Astrocyte of the spinal cord (primary cell): Measurements from ENCODE around the gene PLEKHG4.

Source experiments
- DNase-seq: peaks from one replicate; pipeline ENCODE4 v3.0.0; 2011; ENCODE audit warnings: low read depth, low spot score
- H3K4me3 ChIP-seq: 2 replicates; pipeline ENCODE4 v1.5.1; 2011; ENCODE audit warnings: low read depth, mild to moderate bottlenecking, low read length, moderate library complexity
- in situ Hi-C: cut with HindIII; loops from 2 replicates; pipeline ENCODE4 v1.10.0; 2017; ENCODE audit warnings: low sequenced_read_pairs
- TF ChIP-seq, protein P1 (sequence below): IDR thresholded peaks from 2 replicates; pipeline ENCODE4 v1.5.1; 2012; ENCODE audit warnings: low read depth, mild to moderate bottlenecking, low read length, inconsistent platforms

PLEKHG4 gene

DNA sequence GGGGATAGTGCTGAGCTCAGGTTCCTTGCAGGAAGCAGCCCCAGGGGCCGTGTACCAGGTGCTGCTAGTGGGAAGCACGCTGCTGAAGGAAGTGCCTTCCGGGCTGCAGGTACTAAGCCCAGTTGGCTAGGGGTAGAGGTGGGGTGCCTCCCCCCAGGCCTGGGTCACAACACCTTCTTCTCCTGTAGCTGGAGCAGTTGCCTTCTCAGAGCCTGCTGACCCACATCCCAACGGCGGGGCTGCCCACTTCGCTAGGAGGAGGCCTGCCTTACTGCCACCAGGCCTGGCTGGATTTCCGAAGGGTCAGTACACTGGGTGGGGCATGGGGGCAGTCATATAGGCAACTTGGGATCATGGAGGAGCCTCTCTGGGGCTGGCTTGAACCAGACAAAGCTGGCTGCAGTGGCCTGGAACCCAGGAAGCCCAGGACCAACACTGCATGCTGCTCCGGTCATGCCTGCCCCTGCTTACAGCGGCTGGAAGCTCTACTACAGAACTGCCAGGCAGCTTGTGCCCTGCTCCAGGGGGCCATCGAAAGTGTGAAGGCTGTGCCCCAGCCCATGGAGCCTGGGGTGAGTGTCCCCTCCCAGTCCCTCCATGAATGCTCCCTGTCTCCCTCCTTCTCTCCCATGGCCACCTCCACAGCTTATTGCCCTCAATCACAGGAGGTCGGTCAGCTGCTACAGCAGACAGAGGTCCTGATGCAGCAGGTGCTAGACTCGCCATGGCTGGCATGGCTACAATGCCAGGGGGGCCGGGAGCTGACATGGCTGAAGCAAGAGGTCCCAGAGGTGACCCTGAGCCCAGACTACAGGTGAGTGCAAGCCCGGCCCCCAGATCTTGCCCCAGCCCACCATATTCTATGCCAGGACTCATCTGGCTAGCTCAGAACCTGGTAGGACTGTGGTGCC, 2.5 kb downstream of the PLEKHG4 start:
- TF ChIP-seq, protein P1, sequence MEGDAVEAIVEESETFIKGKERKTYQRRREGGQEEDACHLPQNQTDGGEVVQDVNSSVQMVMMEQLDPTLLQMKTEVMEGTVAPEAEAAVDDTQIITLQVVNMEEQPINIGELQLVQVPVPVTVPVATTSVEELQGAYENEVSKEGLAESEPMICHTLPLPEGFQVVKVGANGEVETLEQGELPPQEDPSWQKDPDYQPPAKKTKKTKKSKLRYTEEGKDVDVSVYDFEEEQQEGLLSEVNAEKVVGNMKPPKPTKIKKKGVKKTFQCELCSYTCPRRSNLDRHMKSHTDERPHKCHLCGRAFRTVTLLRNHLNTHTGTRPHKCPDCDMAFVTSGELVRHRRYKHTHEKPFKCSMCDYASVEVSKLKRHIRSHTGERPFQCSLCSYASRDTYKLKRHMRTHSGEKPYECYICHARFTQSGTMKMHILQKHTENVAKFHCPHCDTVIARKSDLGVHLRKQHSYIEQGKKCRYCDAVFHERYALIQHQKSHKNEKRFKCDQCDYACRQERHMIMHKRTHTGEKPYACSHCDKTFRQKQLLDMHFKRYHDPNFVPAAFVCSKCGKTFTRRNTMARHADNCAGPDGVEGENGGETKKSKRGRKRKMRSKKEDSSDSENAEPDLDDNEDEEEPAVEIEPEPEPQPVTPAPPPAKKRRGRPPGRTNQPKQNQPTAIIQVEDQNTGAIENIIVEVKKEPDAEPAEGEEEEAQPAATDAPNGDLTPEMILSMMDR = no peak
- H3K4me3 ChIP-seq = no peak overlapping the region
- in situ Hi-C loops = no loop called here
- no peak for DNase-seq

DNA sequence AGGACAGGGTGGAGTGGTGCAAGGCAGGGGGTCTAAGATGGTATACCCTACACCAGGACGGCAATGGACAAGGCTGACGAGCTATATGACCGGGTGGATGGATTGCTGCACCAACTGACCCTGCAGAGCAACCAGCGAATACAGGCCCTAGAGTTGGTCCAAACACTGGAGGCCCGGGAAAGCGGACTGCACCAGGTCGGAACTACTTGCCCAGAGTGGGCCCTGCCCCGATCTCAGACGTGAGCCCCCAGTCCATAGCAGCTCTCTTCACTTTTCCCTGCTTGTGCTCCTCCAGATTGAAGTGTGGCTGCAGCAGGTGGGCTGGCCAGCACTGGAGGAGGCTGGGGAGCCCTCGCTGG, 3.1 kb downstream of the PLEKHG4 start:
- no peak overlapping the region for H3K4me3 ChIP-seq
- in situ Hi-C loops = no loop called here
- TF ChIP-seq, protein P1 = no peak
- DNase-seq = no peak

DNA sequence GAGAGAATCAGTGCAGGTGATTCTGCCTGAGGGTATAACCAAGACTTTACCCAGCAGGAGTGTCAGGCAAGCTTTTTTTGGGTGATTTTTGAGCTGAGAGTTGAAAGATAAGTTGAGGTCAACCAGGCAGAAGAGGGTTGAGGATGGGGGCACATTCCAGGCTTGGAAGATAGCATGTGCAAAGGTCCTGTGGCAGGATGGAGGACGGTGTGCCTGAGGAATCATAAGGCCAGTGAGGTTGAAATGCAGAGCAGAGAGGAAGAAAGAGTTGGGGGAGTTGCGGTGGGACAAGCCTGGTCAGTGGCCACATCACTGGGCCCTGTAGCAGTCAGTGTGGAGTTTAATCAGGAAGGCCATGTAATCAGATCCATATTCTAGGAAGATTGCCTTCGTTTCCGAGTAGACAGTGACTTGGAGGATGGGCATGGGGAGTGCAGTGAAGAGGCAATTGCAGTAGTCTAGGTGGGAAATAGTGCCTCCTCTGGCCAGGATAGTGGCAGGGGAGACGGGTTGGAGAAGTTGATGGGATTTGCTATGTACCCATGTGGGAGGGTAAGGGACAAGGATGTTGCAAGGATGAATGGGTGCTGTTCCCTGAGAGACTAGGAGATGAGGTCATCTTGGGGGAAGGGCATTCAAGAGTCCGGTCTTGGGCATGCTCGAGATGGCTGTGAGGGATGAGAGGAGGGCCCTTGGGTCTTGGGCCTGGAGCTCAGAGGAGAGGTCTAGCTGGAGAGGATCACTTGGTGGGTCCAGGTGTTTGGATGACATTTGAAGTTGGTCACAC, 3.9 kb downstream of the PLEKHG4 start:
- DNase-seq = no peak
- H3K4me3 ChIP-seq = no peak overlapping the region
- in situ Hi-C loops = no loop called here
- TF ChIP-seq, protein P1 = no peak

DNA sequence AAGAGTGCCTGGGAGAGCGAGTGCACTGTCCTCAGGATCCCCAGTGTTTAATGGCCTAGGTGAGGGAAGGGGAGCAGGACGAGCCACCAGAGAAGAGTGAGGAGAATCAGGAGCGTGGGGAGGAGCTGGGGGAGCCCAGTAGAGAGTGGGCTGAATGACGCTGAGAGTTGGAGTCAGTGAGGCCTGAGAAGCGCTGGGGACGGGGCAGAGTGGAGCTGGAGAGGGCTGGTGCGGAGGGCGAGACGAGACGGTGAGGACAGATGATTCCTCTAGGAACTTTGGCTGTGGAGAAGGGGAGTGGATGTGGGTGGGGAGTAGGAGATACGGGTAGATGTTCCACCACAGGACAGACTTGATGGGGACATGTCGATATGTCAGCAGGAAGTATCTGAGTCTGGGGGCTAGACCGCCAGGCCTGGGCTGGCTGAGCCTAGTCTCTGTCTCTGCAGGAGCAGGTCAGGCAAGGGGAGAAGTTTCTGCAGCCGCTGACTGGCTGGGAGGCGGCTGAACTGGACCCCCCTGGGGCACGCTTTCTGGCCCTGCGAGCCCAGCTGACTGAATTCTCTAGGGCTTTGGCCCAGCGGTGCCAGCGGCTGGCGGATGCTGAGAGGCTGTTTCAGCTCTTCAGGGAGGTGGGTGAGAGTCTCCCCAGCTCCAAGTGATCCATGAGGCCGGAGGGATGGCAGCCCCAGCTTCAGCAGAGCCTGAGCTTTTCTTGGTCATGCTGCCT, 4.7 kb downstream of the PLEKHG4 start:
- no peak overlapping the region for H3K4me3 ChIP-seq
- in situ Hi-C loops = no loop called here
- TF ChIP-seq, protein P1 = no peak
- no peak for DNase-seq

DNA sequence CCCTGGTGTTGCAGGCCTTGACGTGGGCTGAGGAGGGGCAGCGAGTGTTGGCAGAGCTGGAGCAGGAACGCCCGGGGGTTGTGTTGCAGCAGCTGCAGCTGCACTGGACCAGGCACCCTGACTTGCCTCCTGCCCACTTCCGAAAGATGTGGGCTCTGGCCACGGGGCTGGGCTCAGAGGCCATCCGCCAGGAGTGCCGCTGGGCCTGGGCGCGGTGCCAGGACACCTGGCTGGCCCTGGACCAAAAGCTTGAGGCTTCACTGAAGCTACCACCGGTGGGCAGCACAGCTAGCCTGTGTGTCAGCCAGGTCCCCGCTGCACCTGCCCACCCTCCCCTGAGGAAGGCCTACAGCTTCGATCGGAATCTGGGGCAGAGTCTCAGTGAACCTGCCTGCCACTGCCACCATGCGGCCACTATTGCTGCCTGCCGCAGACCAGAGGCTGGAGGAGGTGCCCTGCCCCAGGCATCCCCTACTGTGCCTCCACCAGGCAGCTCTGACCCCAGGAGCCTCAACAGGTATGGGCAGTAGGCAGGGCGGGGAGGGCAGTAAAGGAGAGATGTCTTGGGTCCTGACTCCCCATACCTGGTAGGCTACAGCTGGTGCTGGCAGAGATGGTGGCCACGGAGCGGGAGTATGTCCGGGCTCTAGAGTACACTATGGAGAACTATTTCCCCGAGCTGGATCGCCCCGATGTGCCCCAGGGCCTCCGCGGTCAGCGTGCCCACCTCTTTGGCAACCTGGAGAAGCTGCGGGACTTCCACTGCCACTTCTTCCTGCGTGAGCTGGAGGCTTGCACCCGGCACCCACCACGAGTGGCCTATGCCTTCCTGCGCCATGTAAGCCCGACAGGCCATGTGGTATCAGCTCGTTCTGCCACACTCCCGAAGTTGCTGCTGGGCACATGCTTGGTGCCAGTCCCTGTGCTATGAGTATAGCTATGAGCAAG, 5.6 kb downstream of the PLEKHG4 start:
- DNase-seq = peak; percentile 32
- no peak overlapping the region for H3K4me3 ChIP-seq
- in situ Hi-C loops = no loop called here
- TF ChIP-seq, protein P1 = peak; percentile 68
